NCI-H2171 (cell line): ENCODE measurements around the gene TNFRSF4.

Experiments used
- DNase-seq: peaks from one replicate; lab custom pipeline; 2025; lab: John Stamatoyannopoulos, UW

The TNFRSF4 gene

DNA sequence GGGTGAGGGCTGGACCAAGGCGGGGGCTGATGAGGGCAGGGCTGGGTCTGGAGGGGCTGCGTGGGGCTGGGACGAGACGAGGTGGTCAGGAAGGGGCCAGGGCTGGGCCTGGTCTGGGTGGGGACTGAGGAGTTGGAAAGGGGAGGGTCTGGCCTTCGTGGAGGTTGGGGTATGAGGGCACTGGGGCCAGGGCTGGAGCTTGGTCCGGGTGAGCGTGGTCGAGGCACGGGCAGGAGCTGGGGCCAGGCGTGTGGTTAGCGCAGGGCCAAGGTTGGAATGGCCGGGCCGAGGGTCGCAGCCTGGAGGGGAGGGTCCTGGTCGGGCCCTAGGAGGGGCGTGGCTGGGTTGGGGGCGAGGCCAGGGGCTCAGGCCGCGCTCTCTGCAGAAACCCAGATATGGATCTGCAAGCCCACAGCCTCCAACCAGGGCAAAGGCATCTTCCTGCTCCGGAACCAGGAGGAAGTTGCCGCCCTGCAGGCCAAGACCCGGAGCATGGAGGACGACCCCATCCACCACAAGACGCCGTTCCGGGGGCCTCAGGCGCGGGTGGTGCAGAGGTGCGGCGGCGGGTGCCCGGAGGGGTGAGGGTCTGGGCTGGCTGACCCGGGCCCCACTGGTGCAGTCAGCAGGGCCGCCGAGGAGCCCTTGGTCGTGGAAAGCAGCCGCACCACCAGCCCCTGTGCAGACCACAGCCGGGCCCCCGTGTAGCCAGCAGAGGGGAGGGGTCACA is 31.3 kb downstream of the TNFRSF4 start:
- no peak for DNase-seq

DNA sequence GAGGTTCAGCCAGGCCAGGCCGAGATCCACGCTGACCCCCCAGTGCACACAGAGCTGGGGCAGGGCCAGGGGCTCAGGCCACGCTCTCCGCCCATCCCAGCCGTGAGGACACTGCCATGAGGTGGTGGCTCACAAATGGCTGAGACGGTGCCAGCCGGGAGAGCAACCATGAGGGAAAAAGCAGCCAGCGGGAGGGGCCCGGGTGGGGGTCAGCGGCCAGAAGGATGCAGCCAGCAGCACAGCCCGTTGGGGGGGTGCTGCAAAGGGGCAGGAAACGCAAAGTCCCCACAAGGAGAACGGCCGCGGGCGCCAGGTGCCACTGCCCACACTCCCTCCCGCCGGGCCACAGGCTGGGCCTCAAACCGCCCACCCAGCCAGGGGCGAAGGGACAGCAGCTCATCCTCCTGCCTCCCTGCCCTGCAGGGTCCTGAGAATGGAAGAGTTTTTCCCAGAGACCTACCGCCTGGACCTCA is 32.0 kb downstream of the TNFRSF4 start:
- DNase-seq, result no peak

DNA sequence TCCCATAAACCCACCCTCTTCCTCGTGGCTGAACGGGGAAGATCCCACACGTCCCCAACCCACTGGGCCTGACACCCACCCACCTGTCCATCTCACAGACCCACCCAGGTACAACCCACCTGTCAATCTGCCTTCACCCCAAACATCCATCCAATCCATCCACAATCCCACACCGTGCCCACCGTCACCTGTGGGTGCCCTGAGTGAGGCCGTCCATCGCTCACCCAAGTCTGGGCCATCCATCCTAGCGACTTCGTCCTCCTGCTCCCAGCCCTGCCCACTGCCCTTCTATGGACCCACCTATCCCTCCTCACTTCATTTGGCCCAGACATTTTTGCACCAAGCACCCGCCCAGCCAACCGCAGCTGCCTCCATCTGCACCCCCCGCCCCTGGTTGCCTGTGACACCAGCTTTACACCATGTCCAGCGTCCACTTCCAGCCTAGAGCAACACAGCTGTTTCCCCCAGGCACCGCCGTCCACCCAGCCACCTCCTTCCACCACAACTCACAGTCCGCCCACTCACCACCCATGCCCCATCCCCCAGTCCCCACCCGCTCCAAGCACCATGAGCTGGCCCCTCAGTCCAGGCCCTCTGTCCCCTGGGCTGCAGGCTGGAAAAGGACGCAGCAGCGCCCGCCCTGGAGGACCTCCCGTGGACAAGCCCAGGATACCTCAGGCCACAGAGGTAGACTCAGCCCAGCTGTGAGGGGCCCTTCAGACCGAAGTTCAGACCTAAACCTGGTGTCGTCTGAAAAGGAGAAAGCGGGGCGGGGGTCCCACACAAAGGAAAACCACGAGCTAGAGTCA is 32.6 kb downstream of the TNFRSF4 start:
- DNase-seq, result no peak

DNA sequence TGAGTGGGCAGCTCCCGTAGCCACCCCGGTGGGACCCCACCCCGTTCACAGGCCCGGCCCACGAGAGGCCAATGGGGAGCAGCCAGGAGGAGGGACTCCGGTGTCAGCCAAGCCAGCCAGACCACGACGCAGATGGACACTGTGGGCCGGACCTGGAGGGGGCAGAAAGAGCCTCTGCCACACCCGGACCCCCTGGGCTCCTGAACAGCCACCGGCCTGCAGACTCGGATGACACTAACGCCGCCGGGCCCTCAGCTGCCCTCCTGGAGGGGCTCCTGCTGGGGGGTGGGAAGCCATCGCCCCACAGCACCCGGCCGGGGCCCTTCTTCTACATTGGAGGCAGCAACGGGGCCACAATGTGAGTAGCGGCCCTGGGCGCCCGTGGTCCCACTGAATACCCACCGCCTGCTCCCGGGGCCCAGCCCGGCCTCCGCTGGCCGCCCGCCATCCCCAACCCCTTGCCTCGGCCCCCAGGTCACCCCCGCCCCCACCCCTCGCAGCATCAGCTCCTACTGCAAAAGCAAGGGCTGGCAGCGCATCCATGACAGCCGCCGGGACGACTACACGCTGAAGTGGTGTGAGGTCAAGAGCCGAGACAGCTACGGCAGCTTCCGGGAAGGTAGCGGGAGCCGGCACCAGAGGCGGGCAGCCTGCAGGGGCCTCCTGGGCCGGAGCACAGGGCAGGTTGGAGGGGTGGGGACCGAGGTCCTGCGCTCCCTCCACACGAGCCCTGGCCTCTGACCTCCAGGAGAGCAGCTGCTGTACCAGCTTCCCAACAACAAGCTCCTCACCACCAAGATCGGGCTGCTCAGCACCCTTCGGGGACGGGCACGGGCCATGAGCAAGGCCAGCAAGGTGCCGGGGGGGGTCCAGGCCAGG is 33.7 kb downstream of the TNFRSF4 start:
- DNase-seq, result no peak

DNA sequence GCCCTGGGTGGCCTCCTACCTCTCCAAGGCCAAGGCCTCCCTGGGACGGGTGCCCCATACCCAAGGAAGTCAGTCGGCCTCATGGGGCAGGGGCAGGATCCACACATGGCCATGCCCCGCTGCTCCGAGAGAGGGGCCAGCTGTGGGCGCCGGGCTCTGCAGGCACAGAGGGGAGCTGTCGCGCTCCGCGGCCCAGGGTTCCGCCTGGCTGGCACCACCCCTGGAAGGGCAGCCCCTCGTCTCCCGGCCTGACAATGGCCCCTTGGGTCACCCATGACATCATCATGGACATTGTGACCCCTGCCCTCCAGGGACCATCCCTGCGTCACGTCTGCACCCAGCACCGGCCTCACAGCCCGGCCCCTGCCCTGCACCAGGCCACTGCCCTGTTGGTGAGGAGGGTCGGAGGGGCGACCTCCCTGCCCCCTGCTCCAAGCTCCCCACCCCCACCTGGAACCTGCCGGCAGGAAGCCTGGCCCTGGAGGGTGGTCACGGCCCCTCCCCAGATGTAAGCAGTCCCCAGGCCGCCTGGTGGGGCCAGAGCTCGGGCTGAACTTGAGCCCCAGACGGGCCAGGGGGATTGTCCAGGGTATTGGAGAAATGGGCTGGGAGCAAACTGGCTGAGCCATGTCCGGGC is 34.5 kb downstream of the TNFRSF4 start:
- no peak for DNase-seq

DNA sequence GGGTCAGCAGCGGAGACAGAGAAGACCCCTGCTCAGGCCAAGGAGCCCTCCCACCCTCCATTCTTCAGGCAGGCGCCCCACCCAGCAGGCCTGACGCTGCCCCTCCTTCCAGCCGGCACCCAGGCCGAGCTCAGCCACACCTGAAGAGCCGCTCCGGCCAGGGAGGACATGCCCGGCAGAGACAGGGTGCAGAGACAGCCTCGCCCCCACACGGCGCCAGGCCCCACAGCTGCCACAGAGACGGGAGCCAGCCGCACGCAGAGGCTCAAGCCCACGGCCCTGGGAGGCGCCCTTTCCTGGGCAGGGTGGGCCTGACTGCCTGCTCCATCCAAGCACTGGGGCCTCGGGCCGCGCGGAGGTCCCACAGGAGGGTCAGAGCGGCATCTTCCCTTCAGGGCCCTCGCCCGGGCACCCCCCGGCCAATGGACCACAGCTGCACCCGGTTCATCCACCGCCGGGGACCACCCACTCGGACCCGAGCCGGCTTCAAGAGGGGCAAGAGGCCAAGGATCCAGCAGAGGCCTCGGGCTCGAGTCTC is 35.1 kb downstream of the TNFRSF4 start:
- DNase-seq, result no peak

DNA sequence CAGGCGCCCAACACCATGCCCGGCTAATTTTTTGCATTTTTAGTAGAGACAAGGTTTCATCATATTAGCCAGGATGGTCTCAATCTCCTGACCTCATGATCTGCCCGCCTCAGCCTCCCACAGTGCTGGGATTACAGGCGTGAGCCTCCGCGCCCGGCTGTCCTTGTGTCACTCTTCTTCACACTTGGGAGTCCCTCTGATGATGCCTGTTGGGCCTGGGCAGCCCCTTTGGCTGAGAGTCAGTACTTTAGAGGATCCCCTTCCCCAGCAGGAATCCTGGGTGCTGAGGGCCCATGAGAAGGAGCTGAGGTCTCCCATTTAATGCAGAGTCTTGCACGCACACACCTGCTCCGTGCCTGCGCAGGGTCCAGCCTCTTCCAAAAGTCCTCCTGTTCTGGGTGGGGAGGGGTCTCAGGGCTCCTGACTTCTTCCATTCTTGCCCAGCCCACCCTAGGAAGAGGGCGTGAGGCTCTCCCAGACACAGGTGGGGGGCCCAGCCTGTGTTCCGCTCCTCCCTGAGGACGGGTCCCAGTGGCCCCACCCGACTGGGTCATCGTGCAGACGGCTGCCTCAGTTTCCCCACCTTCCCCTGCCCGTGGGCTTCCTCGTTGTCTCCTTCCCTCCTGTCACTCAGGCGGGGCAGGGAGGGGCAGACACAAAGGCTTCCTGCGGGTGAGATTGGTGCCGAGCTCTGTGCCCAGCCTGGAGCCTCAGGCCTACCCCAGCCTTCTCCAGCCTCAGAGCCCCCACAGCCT is 36.3 kb downstream of the TNFRSF4 start:
- no peak for DNase-seq

DNA sequence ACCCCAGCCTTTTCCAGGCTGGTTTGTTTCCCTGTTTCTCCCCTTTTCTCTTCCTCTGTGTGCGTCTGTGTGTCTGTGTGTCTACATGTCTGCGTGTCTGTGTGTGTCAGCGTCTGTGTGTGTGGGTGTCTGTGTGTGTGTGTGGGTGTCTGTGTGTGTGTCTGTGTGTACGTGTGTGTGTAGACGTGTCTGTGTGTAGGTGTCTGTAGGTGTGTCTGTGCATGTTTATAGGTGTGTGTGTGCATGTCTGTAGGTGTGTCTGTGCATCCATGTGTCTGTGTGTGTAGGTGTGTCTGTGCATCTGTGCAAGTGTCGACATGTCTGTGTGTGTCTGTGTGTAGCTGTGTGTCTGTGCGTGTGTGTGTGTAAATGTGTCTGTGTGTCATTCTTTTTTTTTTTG is 37.0 kb downstream of the TNFRSF4 start:
- DNase-seq, result no peak

DNA sequence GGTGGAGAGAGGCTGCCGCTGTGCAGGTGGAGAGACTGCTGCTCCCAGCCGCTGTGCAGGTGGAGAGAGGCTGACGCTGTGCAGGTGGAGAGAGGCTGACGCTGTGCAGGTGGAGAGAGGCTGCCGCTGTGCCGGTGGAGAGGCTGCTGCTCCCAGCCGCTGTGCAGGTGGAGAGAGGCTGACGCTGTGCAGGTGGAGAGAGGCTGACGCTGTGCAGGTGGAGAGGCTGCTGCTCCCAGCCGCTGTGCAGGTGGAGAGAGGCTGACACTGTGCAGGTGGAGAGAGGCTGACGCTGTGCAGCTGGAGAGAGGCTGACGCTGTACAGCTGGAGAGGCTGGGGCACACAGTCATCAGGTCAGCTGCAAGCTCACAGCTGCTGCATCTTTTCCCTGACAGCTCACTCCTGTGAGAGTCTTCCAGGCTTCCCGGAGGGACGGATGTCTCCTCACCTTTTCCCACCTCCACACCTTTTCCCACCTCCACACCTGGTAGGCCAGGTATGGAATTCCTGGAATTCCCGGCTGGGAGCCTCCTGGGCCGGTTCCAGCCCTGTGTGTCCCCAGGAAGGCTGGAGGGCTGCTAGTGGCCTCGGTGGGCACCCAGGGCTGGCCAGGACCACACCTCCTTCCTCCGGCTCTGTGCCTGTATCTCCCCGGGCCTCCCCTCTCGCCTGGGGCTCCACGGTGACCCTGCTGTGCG is 37.7 kb downstream of the TNFRSF4 start:
- peak; percentile 53 for DNase-seq

DNA sequence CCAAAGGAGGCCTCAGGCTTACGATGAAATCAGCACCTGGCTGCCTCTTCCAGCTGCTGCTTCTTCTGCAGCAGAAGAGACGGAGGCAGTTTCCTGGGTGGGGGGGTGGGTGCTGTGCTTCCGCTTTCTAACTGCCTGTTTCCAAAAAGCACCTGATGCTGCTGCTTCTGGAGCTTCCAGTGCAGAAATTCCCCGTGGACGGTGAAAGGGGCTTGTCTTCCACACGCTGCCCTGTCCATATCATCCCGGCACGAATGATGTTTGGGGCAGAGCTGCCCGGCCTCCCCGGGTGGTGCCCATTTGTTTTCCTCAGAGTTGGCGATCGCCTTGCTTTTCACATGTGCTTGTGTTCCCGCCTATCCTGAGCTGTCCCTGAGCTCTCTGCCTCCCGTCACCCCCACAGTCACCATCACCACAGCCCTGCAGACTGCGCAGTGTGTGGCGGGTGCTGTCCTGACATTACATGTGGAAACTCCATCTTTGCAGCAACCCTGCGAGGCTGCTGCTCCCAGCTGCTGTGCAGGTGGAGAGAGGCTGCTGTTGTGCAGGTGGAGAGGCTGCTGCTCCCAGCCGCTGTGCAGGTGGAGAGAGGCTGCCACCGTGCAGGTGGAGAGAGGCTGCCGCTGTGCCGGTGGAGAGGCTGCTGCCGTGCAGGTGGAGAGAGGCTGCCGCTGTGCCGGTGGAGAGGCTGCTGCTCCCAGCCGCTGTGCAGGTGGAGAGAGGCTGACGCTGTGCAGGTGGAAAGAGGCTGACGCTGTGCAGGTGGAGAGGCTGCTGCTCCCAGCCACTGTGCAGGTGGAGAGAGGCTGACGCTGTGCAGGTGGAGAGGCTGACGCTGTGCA is 38.5 kb downstream of the TNFRSF4 start:
- no peak for DNase-seq

DNA sequence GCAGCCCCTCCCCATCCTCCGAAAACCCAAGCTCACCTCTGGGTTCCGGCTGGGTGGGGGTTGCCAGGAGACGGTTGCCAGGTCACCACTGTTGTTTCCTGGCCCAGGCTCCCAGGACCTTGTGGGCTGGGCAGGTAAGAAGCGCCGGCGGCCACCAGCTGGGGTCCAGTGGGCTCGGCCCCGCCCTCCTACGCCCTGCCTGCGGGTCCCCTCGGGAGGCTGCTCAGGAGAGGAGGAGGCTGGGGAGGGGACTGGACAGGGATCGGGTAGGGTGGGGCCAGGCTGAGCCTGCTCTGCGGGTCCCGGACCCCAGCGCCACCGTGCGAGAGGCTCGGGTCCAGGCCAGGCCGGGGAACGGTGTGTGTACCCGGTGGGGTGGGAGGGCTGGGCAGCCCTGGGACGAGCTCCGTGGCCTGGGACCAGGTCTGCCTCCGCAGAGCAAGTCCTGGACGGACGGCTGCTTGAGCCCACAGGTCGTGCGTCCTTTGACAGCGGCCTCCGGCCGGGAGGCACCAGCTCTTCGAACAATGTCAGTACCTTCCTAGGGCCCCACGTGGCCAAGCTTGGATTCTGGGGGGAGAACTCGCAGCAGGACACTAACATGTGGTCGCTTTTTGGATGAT is 40.0 kb downstream of the TNFRSF4 start, which contains the start of gene TTLL10:
TTLL10 (plus strand) TSS at position 88 of the 623 bp plus-strand sequence. CDS start 5,336 bp downstream, outside the sequence.
- DNase-seq, result no peak

DNA sequence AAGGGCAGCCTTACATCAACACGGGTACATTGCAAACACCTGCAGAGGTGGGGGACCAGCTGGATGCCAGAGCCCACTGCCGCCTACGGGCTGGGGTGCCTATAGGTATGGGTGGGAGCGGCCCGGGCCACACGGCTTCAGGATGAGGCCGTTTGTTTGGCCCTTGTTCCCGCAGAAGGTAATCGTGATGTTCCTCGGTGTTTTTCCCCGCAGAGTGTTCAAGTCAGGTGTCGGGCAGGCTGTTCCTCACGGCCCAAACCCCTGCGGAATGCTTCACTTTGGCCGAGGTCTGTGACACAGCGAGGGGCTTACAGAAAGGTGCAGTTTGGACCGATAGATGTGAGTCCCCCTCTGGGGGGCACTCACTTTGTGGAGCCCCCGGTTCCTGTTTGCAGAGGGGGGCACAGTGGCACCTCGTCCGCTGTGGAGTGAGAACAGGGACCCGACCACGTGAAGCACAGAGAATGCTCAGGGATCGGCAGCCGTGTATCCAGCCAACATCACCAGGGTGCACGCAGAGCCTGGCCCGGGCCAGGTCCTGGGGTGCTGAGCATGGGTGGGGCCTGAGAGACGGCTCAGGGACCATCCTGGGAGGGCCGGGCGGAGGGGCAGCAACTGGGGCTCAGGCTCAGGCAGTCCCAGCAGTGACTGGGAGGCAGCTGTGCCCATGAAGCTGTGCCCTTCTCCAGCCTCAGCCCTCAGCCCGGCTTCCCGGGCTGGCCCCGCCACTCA is 40.7 kb downstream of the TNFRSF4 start:
- DNase-seq, result no peak

DNA sequence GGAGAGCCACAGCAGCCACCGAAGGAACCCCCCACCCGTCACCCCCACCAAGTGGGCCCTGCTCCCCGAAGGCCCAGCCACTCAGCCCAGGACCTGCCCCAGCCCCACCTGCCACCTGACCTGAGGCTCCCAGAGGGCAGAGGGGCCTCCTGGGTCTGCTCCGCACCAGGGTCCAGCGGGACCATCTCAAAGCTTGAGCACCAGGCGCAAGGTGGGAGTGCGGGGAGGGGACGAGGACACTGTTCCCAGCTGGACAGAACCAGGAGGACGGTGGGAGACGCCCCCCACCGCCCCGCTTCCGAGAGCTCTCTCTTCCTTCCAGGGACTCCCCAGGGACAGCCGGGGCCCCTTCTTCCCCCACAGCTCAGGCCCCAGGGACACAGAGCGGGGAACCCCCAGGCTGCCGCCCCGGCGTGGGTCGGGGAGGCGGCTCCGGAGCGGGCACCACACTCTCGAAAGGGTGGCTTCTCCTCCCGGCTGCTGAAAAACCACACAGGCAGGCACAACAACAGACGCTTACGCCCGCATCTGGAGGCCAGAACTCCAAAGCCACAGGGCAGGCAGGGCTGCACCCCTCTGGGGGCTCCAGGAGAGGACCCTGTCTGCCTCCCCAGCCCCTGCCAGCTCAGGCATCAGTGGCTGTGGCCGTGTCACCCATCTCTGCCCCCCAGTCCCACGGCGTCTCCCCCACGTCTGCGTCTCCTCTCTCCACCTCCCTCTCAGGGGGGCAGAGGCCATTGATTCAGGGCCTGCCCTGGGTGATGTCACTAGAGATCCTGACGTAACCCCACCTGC is 42.2 kb downstream of the TNFRSF4 start:
- DNase-seq, result no peak

DNA sequence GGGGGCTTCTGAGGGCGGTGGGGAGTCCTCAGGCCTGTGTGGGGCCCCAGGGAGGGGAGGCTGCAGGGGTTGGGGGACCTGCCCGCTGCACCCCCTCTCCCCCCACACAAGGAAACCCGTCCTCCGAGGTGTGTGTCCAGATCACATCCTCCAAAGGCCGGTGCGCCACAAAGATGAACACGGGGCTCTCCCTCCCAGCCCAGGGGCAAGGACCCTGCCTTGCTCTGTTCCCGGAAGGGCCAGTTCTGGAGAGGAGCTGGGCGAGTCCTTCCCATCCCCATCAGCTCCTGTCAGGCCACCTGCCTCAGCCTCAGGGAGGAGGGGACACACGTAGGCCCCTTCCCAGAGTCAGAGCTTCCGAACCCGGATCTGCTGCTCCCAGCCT is 42.8 kb downstream of the TNFRSF4 start:
- no peak for DNase-seq

DNA sequence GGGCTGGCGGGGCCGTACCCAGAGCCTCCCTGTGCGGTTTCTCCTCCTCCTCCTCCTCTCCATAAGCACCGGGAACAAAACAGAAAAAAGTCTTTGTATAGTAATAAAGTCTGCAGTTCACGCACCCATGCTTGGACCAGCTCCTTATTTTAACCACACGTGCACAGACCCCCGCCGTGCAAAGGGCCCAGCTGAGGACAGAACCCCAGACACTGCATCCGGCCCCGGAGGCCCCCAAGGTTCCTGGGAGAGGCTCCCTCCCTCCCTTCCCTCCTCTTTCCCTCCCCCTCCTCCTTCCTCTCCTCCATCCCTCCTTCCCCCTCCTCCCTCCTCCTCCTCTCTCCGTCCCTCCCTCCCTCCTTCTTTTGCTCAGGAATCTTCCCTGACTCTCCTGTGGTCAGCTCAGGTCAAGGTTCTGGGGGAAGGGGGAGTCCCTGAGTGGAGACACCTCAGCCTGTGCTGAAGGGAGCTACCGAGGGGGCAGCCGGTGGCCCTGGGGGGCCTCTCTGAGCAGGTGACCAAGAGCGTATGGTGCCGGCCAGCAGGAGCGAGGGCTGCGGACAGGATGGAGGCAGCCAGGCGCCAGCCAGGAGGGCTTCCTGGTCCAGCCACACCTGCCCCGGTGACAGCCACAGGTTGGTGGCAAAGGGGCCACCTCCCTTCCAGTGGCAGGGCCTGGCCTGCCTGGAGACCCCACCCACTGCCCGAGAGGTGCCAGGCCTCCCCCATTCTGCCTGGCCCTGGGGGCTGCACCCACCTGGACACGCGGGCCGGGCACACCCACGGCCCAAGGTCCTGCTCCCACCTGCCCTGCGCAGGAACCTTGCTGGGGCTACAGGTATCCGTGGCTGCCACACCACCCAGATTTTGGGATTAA is 43.5 kb downstream of the TNFRSF4 start:
- no peak for DNase-seq
